GM12864 (cell line): ENCODE data around the gene SRGAP3.

Experiments
- DNase-seq: peaks from one replicate; pipeline ENCODE4 v3.0.0-alpha.2; 2011; ENCODE audit warnings: low read depth
- H3K4me3 ChIP-seq: 2 replicates; pipeline ENCODE4 v1.5.1; 2011; ENCODE audit warnings: mild to moderate bottlenecking, low read depth, low read length, control low read depth
- CTCF ChIP-seq: IDR thresholded peaks from 2 replicates; pipeline ENCODE4 v1.5.1; 2011; ENCODE audit warnings: low read depth, mild to moderate bottlenecking, moderate library complexity, low read length, control low read depth, inconsistent platforms; ENCODE audit errors: missing control alignments

The SRGAP3 gene

GRCh38 chr3:9276761-9277370, 27.4 kb upstream of the SRGAP3 start:
- no peak for DNase-seq
- no peak overlapping the region for H3K4me3 ChIP-seq
- TF ChIP-seq CTCF: no peak

GRCh38 chr3:9271903-9272302, 22.5 kb upstream of the SRGAP3 start:
- no peak overlapping the region for H3K4me3 ChIP-seq
- no peak for DNase-seq
- no peak for TF ChIP-seq CTCF

DNA sequence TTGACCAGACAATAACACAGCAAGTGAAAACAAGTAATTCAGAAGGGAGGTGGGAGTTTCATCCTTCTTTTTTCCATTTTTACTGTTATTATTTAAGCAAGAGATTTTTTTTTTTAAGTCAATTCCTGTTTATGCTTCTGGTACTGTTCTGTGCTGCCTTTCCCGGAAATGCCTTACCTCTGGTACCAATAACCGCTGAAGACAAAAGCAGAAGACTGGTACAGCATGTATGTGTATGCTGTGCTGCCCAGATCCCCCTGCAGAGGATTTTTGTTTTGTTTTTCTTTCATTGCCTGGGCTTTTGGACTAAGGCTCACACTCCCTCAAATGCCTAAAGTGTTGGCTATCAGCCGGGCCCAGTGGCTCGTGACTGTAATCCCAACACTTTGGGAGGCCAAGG, 21.3 kb upstream of the SRGAP3 start:
- DNase-seq: no peak
- H3K4me3 ChIP-seq: no peak overlapping the region
- TF ChIP-seq CTCF: no peak

GRCh38 chr3:9266716-9267115, 17.3 kb upstream of the SRGAP3 start:
- H3K4me3 ChIP-seq: no peak overlapping the region
- no peak for DNase-seq
- TF ChIP-seq CTCF: no peak

GRCh38 chr3:9260305-9260704, 10.9 kb upstream of the SRGAP3 start:
- no peak for DNase-seq
- no peak for TF ChIP-seq CTCF
- H3K4me3 ChIP-seq: no peak overlapping the region

GRCh38 chr3:9257092-9257491, 7.6 kb upstream of the SRGAP3 start:
- no peak for TF ChIP-seq CTCF

DNA sequence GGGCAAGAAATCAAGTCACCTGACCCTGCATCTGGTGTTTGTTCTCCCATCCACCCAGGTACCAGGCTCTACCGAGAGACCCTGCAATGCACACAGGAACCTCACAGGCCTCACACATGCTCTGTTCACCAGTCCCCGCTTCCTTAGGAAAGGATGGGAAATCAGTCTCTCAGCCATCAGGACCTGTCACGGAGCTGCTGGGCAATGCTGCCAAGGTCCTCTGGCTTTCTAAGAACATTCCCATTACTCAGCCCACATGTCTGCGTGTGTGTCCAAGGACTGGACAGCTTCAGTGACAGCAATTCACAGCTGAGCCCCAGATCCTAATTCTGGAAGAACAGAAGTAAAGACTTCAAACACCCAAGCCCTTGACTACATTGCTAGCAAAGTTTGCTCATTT, 6.5 kb upstream of the SRGAP3 start:
- no peak for DNase-seq
- H3K4me3 ChIP-seq: no peak overlapping the region
- no peak for TF ChIP-seq CTCF

More at GRCh38 chr3:9257092-9257491, 7.6 kb upstream of the SRGAP3 start:
- no peak overlapping the region for H3K4me3 ChIP-seq
- no peak for DNase-seq
